Neuron (in vitro differentiated cells): Measurements from ENCODE around the gene ARHGEF10L.

Experiments
- H2AFZ ChIP-seq: one replicate; pipeline ENCODE4 v1.6.1; 2013; ENCODE audit warnings: low read depth, mild to moderate bottlenecking, inconsistent platforms, low read length, moderate library complexity
- H3K27me3 ChIP-seq: one replicate; pipeline ENCODE4 v1.6.1; 2013; ENCODE audit warnings: low read length; ENCODE audit not compliant: insufficient read depth
- H3K36me3 ChIP-seq: one replicate; pipeline ENCODE4 v1.6.1; 2013; ENCODE audit warnings: low read length; ENCODE audit not compliant: insufficient read depth
- H3K4me1 ChIP-seq: one replicate; pipeline ENCODE4 v1.6.1; 2013; ENCODE audit warnings: low read length; ENCODE audit not compliant: insufficient read depth
- H3K4me3 ChIP-seq: 2 replicates; pipeline ENCODE4 v1.5.1; 2013; ENCODE audit warnings: mild to moderate bottlenecking, low read length, moderate library complexity
- H3K9me3 ChIP-seq: one replicate; pipeline ENCODE4 v1.6.1; 2013; ENCODE audit warnings: low read length

Gene ARHGEF10L

GRCh38 chr1:17630048-17630830, 90.7 kb downstream of the ARHGEF10L start:
- H3K4me3 ChIP-seq: no peak overlapping the region
- H3K36me3 ChIP-seq: peaks cover 56% of the 10 kb centered on the region
- H2AFZ ChIP-seq: no peak overlapping the region
- no peaks in the 10 kb centered on the region for H3K9me3 ChIP-seq
- no peaks in the 10 kb centered on the region for H3K4me1 ChIP-seq
- H3K27me3 ChIP-seq: no peaks in the 10 kb centered on the region

- no peaks in the 10 kb centered on the region for H3K27me3 ChIP-seq
- peaks cover 61% of the 10 kb centered on the region for H3K36me3 ChIP-seq
- H3K4me3 ChIP-seq: no peak overlapping the region
- no peaks in the 10 kb centered on the region for H3K4me1 ChIP-seq
- H3K9me3 ChIP-seq: no peaks in the 10 kb centered on the region
- no peak overlapping the region for H2AFZ ChIP-seq
Observed at GRCh38 chr1:17630986-17631385, 91.5 kb downstream of the ARHGEF10L start.

DNA sequence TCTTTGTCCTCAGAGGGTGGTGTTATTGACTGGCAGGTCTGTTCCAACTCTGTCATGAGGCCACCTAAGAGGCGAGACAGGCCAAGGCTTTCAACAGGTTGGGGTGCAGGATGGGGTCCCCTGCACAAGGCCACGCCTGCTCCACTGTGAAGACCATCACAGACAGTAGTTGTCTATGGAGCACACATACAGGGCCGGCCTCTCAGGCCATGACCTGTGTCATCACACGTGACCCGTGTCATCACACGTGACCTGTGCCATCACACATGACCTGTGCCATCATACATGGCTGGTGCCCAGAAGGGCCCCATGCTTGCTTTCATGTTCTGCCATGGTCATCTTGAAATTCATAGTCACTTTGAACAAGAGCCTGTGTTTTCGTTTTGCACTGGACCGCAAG, 91.9 kb downstream of the ARHGEF10L start:
- Histone ChIP-seq H3K27me3 (no peaks in the 10 kb centered on the region), H2AFZ (no peak overlapping the region), H3K9me3 (no peaks in the 10 kb centered on the region), H3K4me1 (no peaks in the 10 kb centered on the region), H3K4me3 (no peak overlapping the region), H3K36me3 (peaks cover 61% of the 10 kb centered on the region)

GRCh38 chr1:17632106-17632505, 92.6 kb downstream of the ARHGEF10L start:
- Histone ChIP-seq H3K36me3 (peaks cover 59% of the 10 kb centered on the region), H3K27me3 (no peaks in the 10 kb centered on the region)

GRCh38 chr1:17632541-17633184, 93.2 kb downstream of the ARHGEF10L start:
- Histone ChIP-seq H3K27me3 (no peaks in the 10 kb centered on the region), H3K36me3 (peaks cover 58% of the 10 kb centered on the region), H3K4me1 (no peaks in the 10 kb centered on the region), H3K4me3 (no peak overlapping the region), H3K9me3 (no peaks in the 10 kb centered on the region), H2AFZ (no peak overlapping the region)

More at GRCh38 chr1:17632106-17632505, 92.6 kb downstream of the ARHGEF10L start:
- Histone ChIP-seq H2AFZ (no peak overlapping the region), H3K4me3 (no peak overlapping the region), H3K4me1 (no peaks in the 10 kb centered on the region), H3K9me3 (no peaks in the 10 kb centered on the region)

- H3K36me3 ChIP-seq: peaks cover 66% of the 10 kb centered on the region
- no peak overlapping the region for H3K4me3 ChIP-seq
- no peaks in the 10 kb centered on the region for H3K4me1 ChIP-seq
- no peaks in the 10 kb centered on the region for H3K9me3 ChIP-seq
- no peak overlapping the region for H2AFZ ChIP-seq
- no peaks in the 10 kb centered on the region for H3K27me3 ChIP-seq
Observed at GRCh38 chr1:17633654-17634053, 94.2 kb downstream of the ARHGEF10L start.

DNA sequence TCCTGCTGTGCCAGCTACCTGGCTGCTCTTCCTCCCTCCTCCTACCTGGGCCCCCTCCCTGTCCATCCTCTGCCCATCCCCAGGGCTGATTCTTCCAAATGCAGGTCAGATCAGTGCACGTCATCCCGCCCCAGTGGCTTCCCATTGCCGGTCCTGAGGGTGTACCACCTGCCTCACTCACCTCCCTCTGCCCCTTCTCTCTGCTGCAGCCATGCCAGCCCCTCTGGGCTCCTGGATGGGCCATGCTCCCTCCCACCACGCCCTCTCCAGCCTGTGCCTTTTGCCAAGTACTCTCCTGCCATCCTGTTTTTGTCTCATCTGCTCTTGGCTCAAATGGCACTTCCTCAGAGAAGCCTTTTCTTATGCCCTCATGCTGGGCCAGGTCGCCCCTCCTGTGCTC, 95.8 kb downstream of the ARHGEF10L start:
- Histone ChIP-seq H3K9me3 (no peaks in the 10 kb centered on the region), H3K27me3 (no peaks in the 10 kb centered on the region), H3K4me1 (no peaks in the 10 kb centered on the region), H2AFZ (no peak overlapping the region), H3K4me3 (no peak overlapping the region), H3K36me3 (peaks cover 73% of the 10 kb centered on the region)

DNA sequence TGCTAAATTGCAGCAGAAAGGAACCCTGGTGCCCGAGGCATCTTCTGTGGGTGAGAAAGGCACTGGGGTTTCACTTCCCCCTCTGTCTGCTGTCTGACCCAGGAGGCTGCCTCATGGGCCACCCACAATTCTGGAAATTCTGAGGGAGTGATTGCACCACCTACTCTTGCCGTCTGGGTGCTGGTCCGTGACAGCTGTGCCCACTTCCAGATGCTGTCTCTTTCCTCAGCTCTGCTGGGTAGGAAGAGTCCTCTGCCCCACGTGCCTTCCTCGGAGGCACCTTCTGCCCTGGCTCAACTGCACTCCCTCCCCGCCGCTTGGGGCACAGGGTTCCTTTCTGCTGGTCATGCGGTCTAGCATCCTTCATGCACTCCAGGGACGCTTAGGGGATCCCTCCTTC, 96.3 kb downstream of the ARHGEF10L start:
- Histone ChIP-seq H3K36me3 (peaks cover 79% of the 10 kb centered on the region), H3K4me1 (no peaks in the 10 kb centered on the region), H3K9me3 (no peaks in the 10 kb centered on the region), H3K27me3 (no peaks in the 10 kb centered on the region), H2AFZ (no peak overlapping the region), H3K4me3 (no peak overlapping the region)

DNA sequence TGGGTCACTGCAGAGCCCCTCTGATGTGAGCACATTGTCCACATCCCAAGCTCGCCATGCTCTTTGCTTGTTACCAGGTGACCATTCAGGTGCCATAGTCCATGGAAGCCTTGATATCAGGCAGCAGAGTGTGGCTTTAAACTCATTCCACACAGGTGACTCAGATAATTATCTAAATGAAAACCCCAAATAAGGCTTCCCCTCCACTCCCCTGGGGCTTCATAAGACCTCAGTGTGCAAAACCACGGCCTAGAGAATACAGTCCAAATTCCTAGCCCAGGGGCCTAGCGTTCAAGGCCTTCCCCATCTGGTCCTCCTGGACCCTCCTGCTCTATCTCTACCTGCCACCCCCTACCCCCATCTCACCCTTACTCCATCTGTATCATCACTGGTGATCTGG, 97.1 kb downstream of the ARHGEF10L start:
- no peak overlapping the region for H3K4me3 ChIP-seq
- H3K9me3 ChIP-seq: no peaks in the 10 kb centered on the region
- H3K27me3 ChIP-seq: no peaks in the 10 kb centered on the region
- H3K36me3 ChIP-seq: peaks cover 78% of the 10 kb centered on the region
- H2AFZ ChIP-seq: no peak overlapping the region
- H3K4me1 ChIP-seq: no peaks in the 10 kb centered on the region

DNA sequence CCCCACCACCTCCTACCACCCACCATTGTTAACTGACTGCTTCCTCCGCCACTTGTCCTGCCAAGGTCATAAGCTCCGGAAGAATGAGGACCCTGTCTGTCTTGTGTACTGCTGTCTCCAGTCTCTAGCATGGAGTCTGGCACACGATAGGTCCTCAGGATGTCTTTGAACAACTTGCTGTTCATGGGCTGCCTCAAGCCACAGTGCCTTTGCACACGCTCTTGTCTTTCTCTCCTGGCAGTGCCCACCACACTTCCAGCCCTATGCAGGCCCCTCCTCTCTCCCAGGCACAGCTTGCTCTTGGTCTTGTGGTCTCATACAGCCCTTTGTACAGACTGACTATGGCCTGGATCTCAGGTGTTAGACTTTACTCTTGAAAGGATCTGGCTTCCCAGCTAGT, 97.6 kb downstream of the ARHGEF10L start:
- no peaks in the 10 kb centered on the region for H3K27me3 ChIP-seq
- peaks cover 74% of the 10 kb centered on the region for H3K36me3 ChIP-seq
- no peaks in the 10 kb centered on the region for H3K4me1 ChIP-seq
- H3K9me3 ChIP-seq: no peaks in the 10 kb centered on the region
- H2AFZ ChIP-seq: no peak overlapping the region
- H3K4me3 ChIP-seq: no peak overlapping the region

- Histone ChIP-seq H2AFZ (no peak overlapping the region), H3K27me3 (no peaks in the 10 kb centered on the region), H3K4me3 (no peak overlapping the region), H3K36me3 (peaks cover 61% of the 10 kb centered on the region), H3K4me1 (peaks cover 6% of the 10 kb centered on the region), H3K9me3 (no peaks in the 10 kb centered on the region)
Observed at GRCh38 chr1:17639703-17640340, 100.3 kb downstream of the ARHGEF10L start.

DNA sequence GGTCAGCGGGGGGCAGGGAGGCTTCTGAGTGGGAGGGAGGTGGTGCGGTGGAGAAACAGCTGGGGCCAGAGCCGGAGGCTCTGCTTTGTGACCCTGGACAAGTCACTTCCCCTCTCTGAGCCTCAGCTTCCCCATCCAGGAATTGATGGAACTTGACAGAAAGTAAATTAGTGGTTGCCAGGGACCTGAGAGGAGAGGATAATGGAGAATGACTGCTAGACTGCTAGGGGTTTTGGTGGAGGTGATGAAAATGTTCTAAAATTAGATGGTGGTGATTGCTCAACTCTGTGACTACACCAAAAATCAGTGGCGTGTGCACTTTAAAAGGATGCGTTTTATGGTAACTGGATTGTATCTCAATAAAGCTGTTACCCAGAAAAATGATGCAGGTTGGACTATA, 100.9 kb downstream of the ARHGEF10L start:
- no peak overlapping the region for H2AFZ ChIP-seq
- H3K9me3 ChIP-seq: no peaks in the 10 kb centered on the region
- H3K4me1 ChIP-seq: peaks cover 6% of the 10 kb centered on the region
- peaks cover 55% of the 10 kb centered on the region for H3K36me3 ChIP-seq
- no peaks in the 10 kb centered on the region for H3K27me3 ChIP-seq
- H3K4me3 ChIP-seq: no peak overlapping the region

GRCh38 chr1:17640975-17641374, 101.5 kb downstream of the ARHGEF10L start:
- no peaks in the 10 kb centered on the region for H3K27me3 ChIP-seq
- peaks cover 6% of the 10 kb centered on the region for H3K4me1 ChIP-seq
- no peak overlapping the region for H2AFZ ChIP-seq
- no peaks in the 10 kb centered on the region for H3K9me3 ChIP-seq
- no peak overlapping the region for H3K4me3 ChIP-seq
- peaks cover 49% of the 10 kb centered on the region for H3K36me3 ChIP-seq
